SK-N-SH treated with all-trans-retinoic acid at 6 μM for 48 hours (cell line): ENCODE measurements around the gene ZNHIT3.

Source experiments
- ATAC-seq: fragments of 200-7000 bp; cut with Tn5 transposase; 3 replicates; pipeline ENCODE4 v1.9.1; 2020; ENCODE audit warnings: mild to moderate bottlenecking, moderate library complexity
- ARNTL ChIP-seq: fragments of 450-650 bp; formaldehyde crosslinking; IDR thresholded peaks from 2 replicates; pipeline ENCODE4 v1.5.0; 2020; ENCODE audit warnings: low read depth, mild to moderate bottlenecking, moderate library complexity, borderline replicate concordance
- BACH2 ChIP-seq: fragments of 250-450 bp; sonication (Bioruptor Pico); IDR thresholded peaks from 2 replicates; pipeline ENCODE4 v1.9.0; 2021; ENCODE audit warnings: mild to moderate bottlenecking, borderline replicate concordance
- CSDC2 ChIP-seq: fragments of 250-450 bp; sonication (Bioruptor Pico); IDR thresholded peaks from 2 replicates; pipeline ENCODE4 v1.5.0; 2020; ENCODE audit warnings: mild to moderate bottlenecking, moderate library complexity
- ESRRG ChIP-seq: fragments of 250-450 bp; sonication (Bioruptor Pico); IDR thresholded peaks from 2 replicates; pipeline ENCODE4 v1.6.1; 2021; ENCODE audit warnings: mild to moderate bottlenecking
- GLIS3 ChIP-seq: fragments of 250-450 bp; sonication (Bioruptor Pico); IDR thresholded peaks from 2 replicates; pipeline ENCODE4 v1.5.0; 2020; ENCODE audit warnings: mild to moderate bottlenecking, moderate library complexity
- ISL1 ChIP-seq: fragments of 250-450 bp; sonication (Bioruptor Pico); IDR thresholded peaks from 2 replicates; pipeline ENCODE4 v2.1.2; 2022; ENCODE audit warnings: mild to moderate bottlenecking, moderate library complexity
- OSR1 ChIP-seq: fragments of 250-450 bp; sonication (Bioruptor Pico); IDR thresholded peaks from 2 replicates; pipeline ENCODE4 v1.8.0; 2022; ENCODE audit warnings: moderate library complexity, mild to moderate bottlenecking, inconsistent platforms
- PPARA ChIP-seq: fragments of 250-450 bp; sonication (Bioruptor Pico); IDR thresholded peaks from 2 replicates; pipeline ENCODE4 v1.5.0; 2020; ENCODE audit warnings: mild to moderate bottlenecking, borderline replicate concordance
- RARB ChIP-seq: fragments of 250-450 bp; sonication (Bioruptor Pico); IDR thresholded peaks from 2 replicates; pipeline ENCODE4 v1.8.0; 2021; ENCODE audit warnings: mild to moderate bottlenecking, moderate library complexity
- SNAI2 ChIP-seq: fragments of 250-450 bp; sonication (Bioruptor Pico); IDR thresholded peaks from 2 replicates; pipeline ENCODE4 v1.5.0; 2020; ENCODE audit warnings: mild to moderate bottlenecking, moderate library complexity
- TCF4 ChIP-seq: fragments of 250-450 bp; sonication (Bioruptor Pico); IDR thresholded peaks from 2 replicates; pipeline ENCODE4 v1.8.0; 2021; ENCODE audit warnings: mild to moderate bottlenecking, moderate library complexity, borderline replicate concordance
- TOX ChIP-seq: fragments of 250-450 bp; sonication (Bioruptor Pico); IDR thresholded peaks from 2 replicates; pipeline ENCODE4 v1.8.0; 2021; ENCODE audit warnings: mild to moderate bottlenecking, moderate library complexity, borderline replicate concordance
- ZC3H10 ChIP-seq: fragments of 250-450 bp; sonication (Bioruptor Pico); IDR thresholded peaks from 2 replicates; pipeline ENCODE4 v1.5.1; 2021; ENCODE audit warnings: mild to moderate bottlenecking, moderate library complexity
- ZFP3 ChIP-seq: fragments of 250-450 bp; sonication (Bioruptor Pico); IDR thresholded peaks from 2 replicates; pipeline ENCODE4 v1.5.0; 2020; ENCODE audit warnings: mild to moderate bottlenecking, moderate library complexity
- ZFP30 ChIP-seq: fragments of 450-650 bp; formaldehyde crosslinking; IDR thresholded peaks from 2 replicates; pipeline ENCODE4 v1.5.0; 2022; ENCODE audit warnings: mild to moderate bottlenecking, moderate library complexity
- ZNF565 ChIP-seq: fragments of 450-650 bp; formaldehyde crosslinking; conservative IDR thresholded peaks from 2 replicates; pipeline ENCODE4 v1.5.0; 2020; ENCODE audit warnings: low read depth, mild to moderate bottlenecking, moderate library complexity
- ZNF70 ChIP-seq: fragments of 450-650 bp; formaldehyde crosslinking; IDR thresholded peaks from 2 replicates; pipeline ENCODE4 v1.5.0; 2020; ENCODE audit warnings: mild to moderate bottlenecking, moderate library complexity
- ZNF8 ChIP-seq: fragments of 450-650 bp; formaldehyde crosslinking; IDR thresholded peaks from 2 replicates; pipeline ENCODE4 v1.5.0; 2020; ENCODE audit warnings: mild to moderate bottlenecking, moderate library complexity
- TF ChIP-seq, protein P1 (sequence below): fragments of 250-450 bp; sonication (Bioruptor Pico); IDR thresholded peaks from 2 replicates; pipeline ENCODE4 v1.8.0; 2021; ENCODE audit warnings: low read depth, mild to moderate bottlenecking, moderate library complexity, borderline replicate concordance
- TF ChIP-seq, protein P2 (sequence below): fragments of 250-450 bp; sonication (Bioruptor Pico); IDR thresholded peaks from 2 replicates; pipeline ENCODE4 v1.5.1; 2021; ENCODE audit warnings: mild to moderate bottlenecking, moderate library complexity
- TF ChIP-seq, protein P3 (sequence below): fragments of 250-450 bp; sonication (Bioruptor Pico); IDR thresholded peaks from 2 replicates; pipeline ENCODE4 v1.8.0; 2020; ENCODE audit warnings: mild to moderate bottlenecking, moderate library complexity, borderline replicate concordance
- TF ChIP-seq, protein P4 (sequence below): fragments of 250-450 bp; sonication (Bioruptor Pico); IDR thresholded peaks from 2 replicates; pipeline ENCODE4 v1.5.0; 2020; ENCODE audit warnings: mild to moderate bottlenecking, moderate library complexity

Gene ZNHIT3

DNA sequence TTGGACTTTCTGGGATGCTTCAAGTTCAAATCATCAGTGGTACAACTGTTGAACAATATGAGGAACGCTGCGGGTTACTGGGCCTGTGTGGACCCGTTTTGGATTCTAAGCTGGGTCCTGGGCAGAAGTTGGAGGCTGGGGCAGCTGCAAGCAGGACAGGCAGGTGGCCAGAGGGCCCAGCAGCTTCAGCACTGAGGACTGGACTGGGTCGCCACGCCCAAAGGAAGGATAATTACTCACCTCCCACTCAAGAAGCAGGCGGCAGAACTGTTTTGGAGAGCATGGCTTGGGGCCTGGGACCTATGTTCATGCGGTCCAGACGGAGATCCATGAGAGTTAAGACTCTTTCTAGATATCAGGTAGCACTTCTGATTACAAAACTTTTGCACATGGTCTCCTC lies 1.5 kb upstream of the ZNHIT3 start:
- no peak for ATAC-seq

DNA sequence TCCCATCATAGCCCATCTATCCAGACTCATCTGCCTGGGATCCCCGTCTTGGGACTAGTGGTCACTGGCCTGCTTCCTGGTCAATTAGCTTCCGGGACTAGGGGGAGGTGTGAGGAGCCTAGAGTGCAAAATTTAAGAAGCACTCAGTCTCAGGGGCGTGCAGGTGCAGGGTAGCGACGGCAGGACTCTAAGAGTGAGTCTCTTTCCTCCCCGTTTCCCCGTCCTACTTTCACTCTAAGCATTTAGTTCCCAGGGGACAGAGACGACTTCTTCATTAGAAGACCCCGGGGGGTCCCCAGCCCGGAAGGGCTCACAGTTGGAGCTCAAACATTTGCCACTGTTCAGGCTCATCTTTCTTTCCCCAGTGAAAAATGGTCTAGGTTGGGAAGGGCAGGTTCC lies 677 bp upstream of the ZNHIT3 start:
- no peak for ATAC-seq
- TF ChIP-seq PPARA (CRISPR knock-in tag) (no peak), ZFP30 (CRISPR knock-in tag) (no peak), OSR1 (no peak), SNAI2 (CRISPR knock-in tag) (no peak), GLIS3 (no peak), TOX (no peak), ZNF565 (CRISPR knock-in tag) (no peak), ZFP3 (no peak)
- TF ChIP-seq, protein P1, sequence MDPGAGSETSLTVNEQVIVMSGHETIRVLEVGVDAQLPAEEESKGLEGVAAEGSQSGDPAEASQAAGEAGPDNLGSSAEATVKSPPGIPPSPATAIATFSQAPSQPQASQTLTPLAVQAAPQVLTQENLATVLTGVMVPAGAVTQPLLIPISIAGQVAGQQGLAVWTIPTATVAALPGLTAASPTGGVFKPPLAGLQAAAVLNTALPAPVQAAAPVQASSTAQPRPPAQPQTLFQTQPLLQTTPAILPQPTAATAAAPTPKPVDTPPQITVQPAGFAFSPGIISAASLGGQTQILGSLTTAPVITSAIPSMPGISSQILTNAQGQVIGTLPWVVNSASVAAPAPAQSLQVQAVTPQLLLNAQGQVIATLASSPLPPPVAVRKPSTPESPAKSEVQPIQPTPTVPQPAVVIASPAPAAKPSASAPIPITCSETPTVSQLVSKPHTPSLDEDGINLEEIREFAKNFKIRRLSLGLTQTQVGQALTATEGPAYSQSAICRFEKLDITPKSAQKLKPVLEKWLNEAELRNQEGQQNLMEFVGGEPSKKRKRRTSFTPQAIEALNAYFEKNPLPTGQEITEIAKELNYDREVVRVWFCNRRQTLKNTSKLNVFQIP (CRISPR knock-in tag): no peak
- TF ChIP-seq, protein P2, sequence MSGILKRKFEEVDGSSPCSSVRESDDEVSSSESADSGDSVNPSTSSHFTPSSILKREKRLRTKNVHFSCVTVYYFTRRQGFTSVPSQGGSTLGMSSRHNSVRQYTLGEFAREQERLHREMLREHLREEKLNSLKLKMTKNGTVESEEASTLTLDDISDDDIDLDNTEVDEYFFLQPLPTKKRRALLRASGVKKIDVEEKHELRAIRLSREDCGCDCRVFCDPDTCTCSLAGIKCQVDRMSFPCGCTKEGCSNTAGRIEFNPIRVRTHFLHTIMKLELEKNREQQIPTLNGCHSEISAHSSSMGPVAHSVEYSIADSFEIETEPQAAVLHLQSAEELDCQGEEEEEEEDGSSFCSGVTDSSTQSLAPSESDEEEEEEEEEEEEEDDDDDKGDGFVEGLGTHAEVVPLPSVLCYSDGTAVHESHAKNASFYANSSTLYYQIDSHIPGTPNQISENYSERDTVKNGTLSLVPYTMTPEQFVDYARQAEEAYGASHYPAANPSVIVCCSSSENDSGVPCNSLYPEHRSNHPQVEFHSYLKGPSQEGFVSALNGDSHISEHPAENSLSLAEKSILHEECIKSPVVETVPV (CRISPR knock-in tag): no peak

More for the DNA sequence above, 1.5 kb upstream of the ZNHIT3 start:
- no peak for TF ChIP-seq ZC3H10
- TF ChIP-seq, protein P1 (CRISPR knock-in tag): no peak
- TF ChIP-seq OSR1: no peak
- no peak for TF ChIP-seq ZNF8
- TF ChIP-seq ZFP3: no peak
- no peak for TF ChIP-seq TCF4 (CRISPR knock-in tag)
- TF ChIP-seq BACH2 (CRISPR knock-in tag): no peak
- no peak for TF ChIP-seq GLIS3

DNA sequence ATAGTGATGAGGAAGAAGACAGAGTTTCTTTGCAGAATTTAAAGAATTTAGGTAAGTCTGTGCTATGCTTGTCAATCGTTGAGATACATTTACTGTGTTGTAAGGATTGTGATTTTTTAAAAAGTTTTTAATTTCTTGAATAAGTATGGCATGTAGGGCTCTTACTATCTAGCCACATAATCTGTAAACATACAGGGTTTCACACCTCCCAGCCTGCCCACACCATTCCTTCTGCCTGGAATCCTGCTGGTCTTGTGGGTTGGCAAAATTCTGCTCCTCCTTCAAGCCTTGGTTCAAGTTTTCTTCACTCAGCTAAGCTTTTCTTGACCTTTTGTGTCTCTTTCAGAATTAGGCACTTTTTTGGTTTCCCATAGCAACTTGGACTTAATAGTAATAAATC lies 7.5 kb downstream of the ZNHIT3 start:
- no peak for ATAC-seq
- TF ChIP-seq SNAI2 (CRISPR knock-in tag) (no peak), BACH2 (CRISPR knock-in tag) (no peak), ZNF565 (CRISPR knock-in tag) (no peak), ZNF70 (CRISPR knock-in tag) (no peak), TOX (no peak), ISL1 (CRISPR knock-in tag) (no peak), ZFP3 (no peak), ARNTL (CRISPR knock-in tag) (no peak), ZNF8 (no peak), RARB (CRISPR knock-in tag) (no peak), ZFP30 (CRISPR knock-in tag) (no peak), GLIS3 (no peak), ESRRG (CRISPR knock-in tag) (no peak), PPARA (CRISPR knock-in tag) (no peak), CSDC2 (CRISPR knock-in tag) (no peak), ZC3H10 (no peak), TCF4 (CRISPR knock-in tag) (no peak)
- TF ChIP-seq, protein P3, sequence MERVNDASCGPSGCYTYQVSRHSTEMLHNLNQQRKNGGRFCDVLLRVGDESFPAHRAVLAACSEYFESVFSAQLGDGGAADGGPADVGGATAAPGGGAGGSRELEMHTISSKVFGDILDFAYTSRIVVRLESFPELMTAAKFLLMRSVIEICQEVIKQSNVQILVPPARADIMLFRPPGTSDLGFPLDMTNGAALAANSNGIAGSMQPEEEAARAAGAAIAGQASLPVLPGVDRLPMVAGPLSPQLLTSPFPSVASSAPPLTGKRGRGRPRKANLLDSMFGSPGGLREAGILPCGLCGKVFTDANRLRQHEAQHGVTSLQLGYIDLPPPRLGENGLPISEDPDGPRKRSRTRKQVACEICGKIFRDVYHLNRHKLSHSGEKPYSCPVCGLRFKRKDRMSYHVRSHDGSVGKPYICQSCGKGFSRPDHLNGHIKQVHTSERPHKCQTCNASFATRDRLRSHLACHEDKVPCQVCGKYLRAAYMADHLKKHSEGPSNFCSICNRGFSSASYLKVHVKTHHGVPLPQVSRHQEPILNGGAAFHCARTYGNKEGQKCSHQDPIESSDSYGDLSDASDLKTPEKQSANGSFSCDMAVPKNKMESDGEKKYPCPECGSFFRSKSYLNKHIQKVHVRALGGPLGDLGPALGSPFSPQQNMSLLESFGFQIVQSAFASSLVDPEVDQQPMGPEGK (CRISPR knock-in tag): no peak
- TF ChIP-seq, protein P1 (CRISPR knock-in tag): no peak
- TF ChIP-seq, protein P4, sequence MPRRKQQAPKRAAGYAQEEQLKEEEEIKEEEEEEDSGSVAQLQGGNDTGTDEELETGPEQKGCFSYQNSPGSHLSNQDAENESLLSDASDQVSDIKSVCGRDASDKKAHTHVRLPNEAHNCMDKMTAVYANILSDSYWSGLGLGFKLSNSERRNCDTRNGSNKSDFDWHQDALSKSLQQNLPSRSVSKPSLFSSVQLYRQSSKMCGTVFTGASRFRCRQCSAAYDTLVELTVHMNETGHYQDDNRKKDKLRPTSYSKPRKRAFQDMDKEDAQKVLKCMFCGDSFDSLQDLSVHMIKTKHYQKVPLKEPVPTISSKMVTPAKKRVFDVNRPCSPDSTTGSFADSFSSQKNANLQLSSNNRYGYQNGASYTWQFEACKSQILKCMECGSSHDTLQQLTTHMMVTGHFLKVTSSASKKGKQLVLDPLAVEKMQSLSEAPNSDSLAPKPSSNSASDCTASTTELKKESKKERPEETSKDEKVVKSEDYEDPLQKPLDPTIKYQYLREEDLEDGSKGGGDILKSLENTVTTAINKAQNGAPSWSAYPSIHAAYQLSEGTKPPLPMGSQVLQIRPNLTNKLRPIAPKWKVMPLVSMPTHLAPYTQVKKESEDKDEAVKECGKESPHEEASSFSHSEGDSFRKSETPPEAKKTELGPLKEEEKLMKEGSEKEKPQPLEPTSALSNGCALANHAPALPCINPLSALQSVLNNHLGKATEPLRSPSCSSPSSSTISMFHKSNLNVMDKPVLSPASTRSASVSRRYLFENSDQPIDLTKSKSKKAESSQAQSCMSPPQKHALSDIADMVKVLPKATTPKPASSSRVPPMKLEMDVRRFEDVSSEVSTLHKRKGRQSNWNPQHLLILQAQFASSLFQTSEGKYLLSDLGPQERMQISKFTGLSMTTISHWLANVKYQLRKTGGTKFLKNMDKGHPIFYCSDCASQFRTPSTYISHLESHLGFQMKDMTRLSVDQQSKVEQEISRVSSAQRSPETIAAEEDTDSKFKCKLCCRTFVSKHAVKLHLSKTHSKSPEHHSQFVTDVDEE (CRISPR knock-in tag): no peak
- TF ChIP-seq, all 23 proteins: peak for 0
